HEK293T (cell line): ENCODE measurements around the gene HHIPL2.

Source experiments
- BHLHE40 ChIP-seq: fragments of 450-650 bp; IDR thresholded peaks from 2 replicates; pipeline ENCODE4 v1.6.1; 2016; ENCODE audit warnings: mild to moderate bottlenecking, moderate library complexity, borderline replicate concordance
- CTBP1 ChIP-seq: fragments of 450-650 bp; IDR thresholded peaks from 2 replicates; pipeline ENCODE4 v1.6.1; 2016; ENCODE audit warnings: borderline replicate concordance
- FOXK2 ChIP-seq: fragments of 450-650 bp; IDR thresholded peaks from 2 replicates; pipeline ENCODE4 v1.6.1; 2016; ENCODE audit warnings: mild to moderate bottlenecking
- FOXM1 ChIP-seq: fragments of 450-650 bp; IDR thresholded peaks from 2 replicates; pipeline ENCODE4 v1.6.1; 2017; ENCODE audit warnings: mild to moderate bottlenecking, borderline replicate concordance
- HDGF ChIP-seq: fragments of 450-650 bp; IDR thresholded peaks from 2 replicates; pipeline ENCODE4 v1.6.1; 2017; ENCODE audit warnings: antibody characterized with exemption, borderline replicate concordance
- LEF1 ChIP-seq: fragments of 450-650 bp; IDR thresholded peaks from 2 replicates; pipeline ENCODE4 v1.6.1; 2017; ENCODE audit warnings: mild to moderate bottlenecking, borderline replicate concordance
- NFRKB ChIP-seq: fragments of 450-650 bp; IDR thresholded peaks from 2 replicates; pipeline ENCODE4 v1.6.1; 2016; ENCODE audit warnings: mild to moderate bottlenecking, moderate library complexity
- SUZ12 ChIP-seq: fragments of 450-650 bp; IDR thresholded peaks from 2 replicates; pipeline ENCODE4 v1.6.1; 2016; ENCODE audit warnings: mild to moderate bottlenecking
- TARDBP ChIP-seq: fragments of 450-650 bp; IDR thresholded peaks from 2 replicates; pipeline ENCODE4 v1.6.1; 2016

DNA sequence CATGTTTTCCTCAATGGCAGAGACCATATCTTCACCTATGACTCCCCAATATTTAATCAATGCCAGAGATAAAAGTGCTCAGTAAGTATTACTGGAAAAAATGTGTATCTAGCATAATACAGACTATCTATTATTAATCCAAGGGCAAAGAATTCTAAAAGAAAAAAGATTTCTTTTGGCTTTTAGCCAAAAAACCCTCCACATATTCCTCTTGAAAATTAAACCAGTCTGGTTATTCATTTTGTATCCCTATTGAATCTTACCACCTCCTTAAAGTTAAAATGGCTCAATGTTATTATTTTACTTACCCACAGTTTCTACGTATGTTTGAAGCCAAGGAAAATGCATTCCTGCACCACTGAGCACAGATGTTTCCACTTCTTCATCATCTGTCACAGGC is 40.2 kb upstream of the HHIPL2 start:
- TF ChIP-seq SUZ12 (no peak), HDGF (no peak), CTBP1 (no peak), NFRKB (no peak), FOXM1 (no peak), BHLHE40 (no peak), FOXK2 (no peak), LEF1 (no peak), TARDBP (no peak)
